ENCODE results near the gene SS18L1.

SS18L1 gene

GRCh38 chr20:62211216-62211615 is 67.6 kb downstream of the SS18L1 start:
- no peaks in the 10 kb centered on the region for H3K36me3 ChIP-seq (ENCODE audit: control insufficient read depth, insufficient read depth, low read length)
- no peak overlapping the region for H3K4me2 ChIP-seq (ENCODE audit: low read length)

DNA sequence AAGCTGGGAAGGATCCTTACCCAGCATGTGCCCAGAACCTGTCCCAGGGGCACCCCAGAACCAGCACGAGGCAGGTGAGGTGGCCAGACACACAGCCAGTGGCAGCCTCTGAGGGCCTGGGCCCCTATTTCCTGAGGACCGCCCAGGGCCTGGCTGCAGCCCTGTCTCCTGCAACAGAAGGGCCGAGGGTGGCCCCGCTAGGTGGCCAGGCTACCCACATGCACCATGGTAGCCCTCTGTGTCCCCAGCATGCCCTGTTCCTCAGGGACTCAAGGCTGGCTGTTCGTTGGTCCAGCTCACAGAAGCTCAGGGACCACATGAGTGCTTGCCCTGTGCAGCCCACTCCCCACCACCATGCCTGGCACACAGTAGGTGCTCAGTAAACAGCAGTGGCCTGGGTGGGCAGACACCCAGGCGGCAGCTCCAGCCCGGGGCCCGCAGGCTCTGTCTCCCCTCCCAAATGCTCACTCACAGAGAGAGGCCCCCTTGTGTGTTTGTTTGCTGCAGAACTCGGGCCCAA is 68.3 kb downstream of the SS18L1 start:
- no peak overlapping the region for H3K56ac ChIP-seq (ENCODE audit: low read length)
- H2BK120ac ChIP-seq (ENCODE audit: low read depth, low read length): no peak overlapping the region
- H3K79me2 ChIP-seq (ENCODE audit: control insufficient read depth, insufficient read depth, low read length): no peaks in the 10 kb centered on the region
- no peaks in the 10 kb centered on the region for H3K79me1 ChIP-seq (ENCODE audit: low read length)
- no peak overlapping the region for H3K27ac ChIP-seq (ENCODE audit: low read depth, low read length)
- DNase-seq: no peak
- H3K23ac ChIP-seq (ENCODE audit: low read length): no peak overlapping the region
- no peak overlapping the region for H3K4me2 ChIP-seq (ENCODE audit: low read length)
- no peak overlapping the region for H2AK5ac ChIP-seq (ENCODE audit: low read length)
- H2BK15ac ChIP-seq (replicated peaks; ENCODE audit: low read depth): no peak overlapping the region
- no peaks in the 10 kb centered on the region for H3K4me1 ChIP-seq (ENCODE audit: control insufficient read depth, low read depth, low read length)
- H3K27me3 ChIP-seq (ENCODE audit: insufficient read depth, low read length, poor library complexity): no peaks in the 10 kb centered on the region
- no peak overlapping the region for H3K18ac ChIP-seq (ENCODE audit: low read length)
- no CpG with 5 or more reads among the region's 9 CpGs for WGBS (ENCODE audit: extremely low coverage, insufficient coverage, low lambda C conversion rate)
- H4K5ac ChIP-seq (ENCODE audit: low read length): no peak overlapping the region
- no peak overlapping the region for H4K8ac ChIP-seq (ENCODE audit: low read depth, low read length)
- no peaks in the 10 kb centered on the region for H3K36me3 ChIP-seq (ENCODE audit: control insufficient read depth, insufficient read depth, low read length)
- no peak overlapping the region for H3K4me3 ChIP-seq (ENCODE audit: low read length)
- no peak overlapping the region for H3K9ac ChIP-seq (ENCODE audit: low read length)
- H2BK5ac ChIP-seq (ENCODE audit: low read length): no peak overlapping the region
- no peak overlapping the region for H3K4ac ChIP-seq (ENCODE audit: low read depth, low read length)

More at GRCh38 chr20:62211216-62211615, 67.6 kb downstream of the SS18L1 start:
- Histone ChIP-seq H3K79me1 (ENCODE audit: low read length) (no peaks in the 10 kb centered on the region), H3K27me3 (ENCODE audit: insufficient read depth, low read length, poor library complexity) (no peaks in the 10 kb centered on the region), H4K5ac (ENCODE audit: low read length) (no peak overlapping the region), H3K27ac (ENCODE audit: low read depth, low read length) (no peak overlapping the region), H3K4me1 (ENCODE audit: control insufficient read depth, low read depth, low read length) (no peaks in the 10 kb centered on the region), H3K4ac (ENCODE audit: low read depth, low read length) (no peak overlapping the region), H2BK15ac (replicated peaks; ENCODE audit: low read depth) (no peak overlapping the region), H3K79me2 (ENCODE audit: control insufficient read depth, insufficient read depth, low read length) (no peaks in the 10 kb centered on the region), H2BK5ac (ENCODE audit: low read length) (no peak overlapping the region), H3K23ac (ENCODE audit: low read length) (no peak overlapping the region), H3K18ac (ENCODE audit: low read length) (no peak overlapping the region), H3K4me3 (ENCODE audit: low read length) (no peak overlapping the region), H2BK120ac (ENCODE audit: low read depth, low read length) (no peak overlapping the region), H2AK5ac (ENCODE audit: low read length) (no peak overlapping the region), H3K9ac (ENCODE audit: low read length) (no peak overlapping the region), H4K8ac (ENCODE audit: low read depth, low read length) (no peak overlapping the region), H3K56ac (ENCODE audit: low read length) (no peak overlapping the region)
- no peak for DNase-seq
- no CpG with 5 or more reads among the region's 8 CpGs for WGBS (ENCODE audit: extremely low coverage, insufficient coverage, low lambda C conversion rate)

GRCh38 chr20:62212299-62212698 is 68.7 kb downstream of the SS18L1 start:
- no CpG with 5 or more reads among the region's 10 CpGs for WGBS (ENCODE audit: extremely low coverage, insufficient coverage, low lambda C conversion rate)
- H3K36me3 ChIP-seq (ENCODE audit: control insufficient read depth, insufficient read depth, low read length): no peaks in the 10 kb centered on the region
- H2BK15ac ChIP-seq (replicated peaks; ENCODE audit: low read depth): no peak overlapping the region
- no peak overlapping the region for H2BK120ac ChIP-seq (ENCODE audit: low read depth, low read length)
- H3K27ac ChIP-seq (ENCODE audit: low read depth, low read length): no peak overlapping the region
- H3K4ac ChIP-seq (ENCODE audit: low read depth, low read length): no peak overlapping the region
- H3K18ac ChIP-seq (ENCODE audit: low read length): no peak overlapping the region
- no peak overlapping the region for H3K23ac ChIP-seq (ENCODE audit: low read length)
- H3K4me2 ChIP-seq (ENCODE audit: low read length): no peak overlapping the region
- H4K5ac ChIP-seq (ENCODE audit: low read length): no peak overlapping the region
- H3K79me2 ChIP-seq (ENCODE audit: control insufficient read depth, insufficient read depth, low read length): no peaks in the 10 kb centered on the region
- no peak overlapping the region for H2AK5ac ChIP-seq (ENCODE audit: low read length)
- H3K79me1 ChIP-seq (ENCODE audit: low read length): no peaks in the 10 kb centered on the region
- no peak overlapping the region for H3K56ac ChIP-seq (ENCODE audit: low read length)
- no peaks in the 10 kb centered on the region for H3K4me1 ChIP-seq (ENCODE audit: control insufficient read depth, low read depth, low read length)
- H3K9ac ChIP-seq (ENCODE audit: low read length): no peak overlapping the region
- no peak overlapping the region for H2BK5ac ChIP-seq (ENCODE audit: low read length)
- no peak for DNase-seq
- H4K8ac ChIP-seq (ENCODE audit: low read depth, low read length): no peak overlapping the region
- H3K27me3 ChIP-seq (ENCODE audit: insufficient read depth, low read length, poor library complexity): no peaks in the 10 kb centered on the region
- H3K4me3 ChIP-seq (ENCODE audit: low read length): no peak overlapping the region

GRCh38 chr20:62214067-62214466 is 70.5 kb downstream of the SS18L1 start:
- H3K9ac ChIP-seq (ENCODE audit: low read length): no peak overlapping the region
- H4K8ac ChIP-seq (ENCODE audit: low read depth, low read length): no peak overlapping the region
- no peak overlapping the region for H3K23ac ChIP-seq (ENCODE audit: low read length)
- no peak overlapping the region for H2BK15ac ChIP-seq (replicated peaks; ENCODE audit: low read depth)
- H4K5ac ChIP-seq (ENCODE audit: low read length): no peak overlapping the region
- no peak overlapping the region for H3K4ac ChIP-seq (ENCODE audit: low read depth, low read length)
- no peak overlapping the region for H2BK120ac ChIP-seq (ENCODE audit: low read depth, low read length)
- no peaks in the 10 kb centered on the region for H3K79me2 ChIP-seq (ENCODE audit: control insufficient read depth, insufficient read depth, low read length)
- peaks cover 15% of the 10 kb centered on the region for H3K27me3 ChIP-seq (ENCODE audit: insufficient read depth, low read length, poor library complexity)
- H3K4me3 ChIP-seq (ENCODE audit: low read length): no peak overlapping the region
- no peak overlapping the region for H3K27ac ChIP-seq (ENCODE audit: low read depth, low read length)
- H3K4me1 ChIP-seq (ENCODE audit: control insufficient read depth, low read depth, low read length): no peaks in the 10 kb centered on the region
- H3K79me1 ChIP-seq (ENCODE audit: low read length): no peaks in the 10 kb centered on the region
- no peak overlapping the region for H3K18ac ChIP-seq (ENCODE audit: low read length)
- no peaks in the 10 kb centered on the region for H3K36me3 ChIP-seq (ENCODE audit: control insufficient read depth, insufficient read depth, low read length)
- H3K56ac ChIP-seq (ENCODE audit: low read length): no peak overlapping the region
- DNase-seq: no peak
- H3K4me2 ChIP-seq (ENCODE audit: low read length): no peak overlapping the region
- no peak overlapping the region for H2AK5ac ChIP-seq (ENCODE audit: low read length)
- H2BK5ac ChIP-seq (ENCODE audit: low read length): no peak overlapping the region
- no CpG with 5 or more reads among the region's 12 CpGs for WGBS (ENCODE audit: extremely low coverage, insufficient coverage, low lambda C conversion rate)

- Histone ChIP-seq H4K8ac (ENCODE audit: low read depth, low read length) (no peak overlapping the region), H2BK120ac (ENCODE audit: low read depth, low read length) (no peak overlapping the region), H2BK5ac (ENCODE audit: low read length) (no peak overlapping the region), H3K4me1 (ENCODE audit: control insufficient read depth, low read depth, low read length) (no peaks in the 10 kb centered on the region), H3K36me3 (ENCODE audit: control insufficient read depth, insufficient read depth, low read length) (no peaks in the 10 kb centered on the region), H3K4ac (ENCODE audit: low read depth, low read length) (no peak overlapping the region), H3K9ac (ENCODE audit: low read length) (no peak overlapping the region), H3K56ac (ENCODE audit: low read length) (no peak overlapping the region), H3K27me3 (ENCODE audit: insufficient read depth, low read length, poor library complexity) (peaks cover 20% of the 10 kb centered on the region), H3K23ac (ENCODE audit: low read length) (no peak overlapping the region), H3K79me2 (ENCODE audit: control insufficient read depth, insufficient read depth, low read length) (no peaks in the 10 kb centered on the region), H3K4me3 (ENCODE audit: low read length) (no peak overlapping the region), H2AK5ac (ENCODE audit: low read length) (no peak overlapping the region), H3K18ac (ENCODE audit: low read length) (no peak overlapping the region), H3K27ac (ENCODE audit: low read depth, low read length) (no peak overlapping the region), H3K4me2 (ENCODE audit: low read length) (no peak overlapping the region), H3K79me1 (ENCODE audit: low read length) (no peaks in the 10 kb centered on the region), H4K5ac (ENCODE audit: low read length) (no peak overlapping the region), H2BK15ac (replicated peaks; ENCODE audit: low read depth) (no peak overlapping the region)
- DNase-seq: no peak
- no CpG with 5 or more reads among the region's 29 CpGs for WGBS (ENCODE audit: extremely low coverage, insufficient coverage, low lambda C conversion rate)
Observed at GRCh38 chr20:62215020-62215990, 71.7 kb downstream of the SS18L1 start.

All from mesendoderm (in vitro differentiated cells).